Body of pancreas (tissue), 4 donors: Measurements from ENCODE around the gene CLEC4D.

Source experiments
- POLR2A ChIP-seq, 3 donors: fragments of 450-650 bp; IDR thresholded peaks; one replicate each; pipeline ENCODE4 v1.6.1; 2016; ENCODE audit warnings: antibody characterized with exemption in 3 of 3, mild to moderate bottlenecking in 2 of 3
- TF ChIP-seq, protein P1 (sequence below), 7 experiments: fragments of 450-650 bp in 4 of 7; fragments of 200-600 bp in 3 of 7; sonication (generic) in 3 of 7; IDR thresholded peaks; one replicate each; pipeline ENCODE4 v1.5.1; 2016 to 2019; ENCODE audit warnings: antibody characterized with exemption in 7 of 7

- TF ChIP-seq, protein P1, sequence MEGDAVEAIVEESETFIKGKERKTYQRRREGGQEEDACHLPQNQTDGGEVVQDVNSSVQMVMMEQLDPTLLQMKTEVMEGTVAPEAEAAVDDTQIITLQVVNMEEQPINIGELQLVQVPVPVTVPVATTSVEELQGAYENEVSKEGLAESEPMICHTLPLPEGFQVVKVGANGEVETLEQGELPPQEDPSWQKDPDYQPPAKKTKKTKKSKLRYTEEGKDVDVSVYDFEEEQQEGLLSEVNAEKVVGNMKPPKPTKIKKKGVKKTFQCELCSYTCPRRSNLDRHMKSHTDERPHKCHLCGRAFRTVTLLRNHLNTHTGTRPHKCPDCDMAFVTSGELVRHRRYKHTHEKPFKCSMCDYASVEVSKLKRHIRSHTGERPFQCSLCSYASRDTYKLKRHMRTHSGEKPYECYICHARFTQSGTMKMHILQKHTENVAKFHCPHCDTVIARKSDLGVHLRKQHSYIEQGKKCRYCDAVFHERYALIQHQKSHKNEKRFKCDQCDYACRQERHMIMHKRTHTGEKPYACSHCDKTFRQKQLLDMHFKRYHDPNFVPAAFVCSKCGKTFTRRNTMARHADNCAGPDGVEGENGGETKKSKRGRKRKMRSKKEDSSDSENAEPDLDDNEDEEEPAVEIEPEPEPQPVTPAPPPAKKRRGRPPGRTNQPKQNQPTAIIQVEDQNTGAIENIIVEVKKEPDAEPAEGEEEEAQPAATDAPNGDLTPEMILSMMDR (IDR thresholded peaks at IDR 0.05), result no peak
- TF ChIP-seq POLR2A (IDR thresholded peaks at IDR 0.05), result no peak
These were observed 39.9 kb downstream of the CLEC4D start for GRCh38 chr12:8553088-8553627.
